Dedifferentiated amniotic fluid mesenchymal stem cell (primary cell): ENCODE data around the gene DGCR8.

ENCODE experiments used
- DNase-seq: peaks from one replicate; pipeline ENCODE4 v3.0.0-alpha.2; 2016; ENCODE audit errors: extremely low spot score

Gene DGCR8

GRCh38 chr22:20079745-20080444 is at the start of gene DGCR8:
TSS of gene DGCR8 (plus strand) at chr22:20080241. CDS start at chr22:20085964, 5,723 bp downstream.
- peak; percentile 78 for DNase-seq

GRCh38 chr22:20031732-20032406 is 48.2 kb upstream of the DGCR8 start:
- no peak for DNase-seq

- no peak for DNase-seq
Measured at GRCh38 chr22:20032407-20032991, 47.5 kb upstream of the DGCR8 start.

- DNase-seq, result no peak
Measured at GRCh38 chr22:20033045-20033706, 46.9 kb upstream of the DGCR8 start.

GRCh38 chr22:20034143-20034542 is 45.9 kb upstream of the DGCR8 start:
- DNase-seq, result no peak

GRCh38 chr22:20035375-20036083 is 44.5 kb upstream of the DGCR8 start:
- no peak for DNase-seq

- no peak for DNase-seq
Measured at GRCh38 chr22:20036084-20036482, 44.0 kb upstream of the DGCR8 start.

GRCh38 chr22:20036535-20037392 is 43.3 kb upstream of the DGCR8 start:
- no peak for DNase-seq

GRCh38 chr22:20037419-20037818 is 42.6 kb upstream of the DGCR8 start:
- DNase-seq, result no peak

GRCh38 chr22:20038574-20038973 is 41.5 kb upstream of the DGCR8 start:
- DNase-seq, result no peak

- no peak for DNase-seq
Measured at GRCh38 chr22:20039683-20040325, 40.2 kb upstream of the DGCR8 start.

- no peak for DNase-seq
Measured at GRCh38 chr22:20040327-20041200, 39.5 kb upstream of the DGCR8 start.

GRCh38 chr22:20043057-20043996 is 36.7 kb upstream of the DGCR8 start:
- no peak for DNase-seq

- no peak for DNase-seq
Measured at GRCh38 chr22:20043997-20044342, 36.1 kb upstream of the DGCR8 start.

- no peak for DNase-seq
Measured at GRCh38 chr22:20044495-20045151, 35.4 kb upstream of the DGCR8 start.

- no peak for DNase-seq
Measured at GRCh38 chr22:20046730-20047129, 33.3 kb upstream of the DGCR8 start.

- no peak for DNase-seq
Measured at GRCh38 chr22:20051927-20052308, 28.1 kb upstream of the DGCR8 start.
